ENCODE data around the gene C8A.

The C8A gene

GRCh38 chr1:56820755-56821461 is 33.7 kb upstream of the C8A start:
- TF ChIP-seq EZH2 (IDR thresholded peaks at IDR 0.05; ENCODE audit: borderline replicate concordance, low read depth, low read length, severe bottlenecking), result no peak
- peak; percentile 97 for TF ChIP-seq CTCF (IDR thresholded peaks at IDR 0.05; ENCODE audit: borderline replicate concordance, extremely low read depth, low read length, poor library complexity, severe bottlenecking)
- peak; percentile 76 for DNase-seq
- peak; percentile 97 for ATAC-seq (ENCODE audit: insufficient read depth, low read depth)
- no peak overlapping the region for H2AFZ ChIP-seq (ENCODE audit: low read depth, low read length)
- no peak overlapping the region for H3K27ac ChIP-seq (ENCODE audit: low read length)
- no peaks in the 10 kb centered on the region for H3K36me3 ChIP-seq (ENCODE audit: insufficient read depth, low read length)
- H3K27me3 ChIP-seq (ENCODE audit: insufficient read depth, low read length, poor library complexity), result peaks cover 3% of the 10 kb centered on the region
- no peak overlapping the region for H3K4me3 ChIP-seq (ENCODE audit: low read depth in 1 of 2, low read length in 2 of 2)
- H3K79me2 ChIP-seq (ENCODE audit: insufficient read depth, low read length), result no peaks in the 10 kb centered on the region
- no peak overlapping the region for H3K9ac ChIP-seq (ENCODE audit: low read depth, low read length)
- H3K4me2 ChIP-seq (ENCODE audit: insufficient read depth, low read length), result no peak overlapping the region
- no peaks in the 10 kb centered on the region for H3K4me1 ChIP-seq (ENCODE audit: insufficient read depth, low read length)
- no peaks in the 10 kb centered on the region; the same call in 1 of the 2 replicates for H4K20me1 ChIP-seq (ENCODE audit: insufficient read depth, low read length)
- H3K9me3 ChIP-seq (ENCODE audit: insufficient read depth, low read length, severe bottlenecking), result no peaks in the 10 kb centered on the region

- H2AFZ ChIP-seq (ENCODE audit: low read depth, low read length), result no peak overlapping the region
- H3K36me3 ChIP-seq (ENCODE audit: insufficient read depth, low read length), result no peaks in the 10 kb centered on the region
- H4K20me1 ChIP-seq (ENCODE audit: insufficient read depth, low read length), result no peaks in the 10 kb centered on the region; the same call in 1 of the 2 replicates
- no peaks in the 10 kb centered on the region for H3K79me2 ChIP-seq (ENCODE audit: insufficient read depth, low read length)
- no peaks in the 10 kb centered on the region for H3K9me3 ChIP-seq (ENCODE audit: insufficient read depth, low read length, severe bottlenecking)
- peaks cover 3% of the 10 kb centered on the region for H3K27me3 ChIP-seq (ENCODE audit: insufficient read depth, low read length, poor library complexity)
- H3K4me2 ChIP-seq (ENCODE audit: insufficient read depth, low read length), result no peak overlapping the region
- no peak overlapping the region for H3K27ac ChIP-seq (ENCODE audit: low read length)
- H3K4me1 ChIP-seq (ENCODE audit: insufficient read depth, low read length), result no peaks in the 10 kb centered on the region
- no peak overlapping the region for H3K4me3 ChIP-seq (ENCODE audit: low read depth in 1 of 2, low read length in 2 of 2)
- ATAC-seq (ENCODE audit: insufficient read depth, low read depth) (no peak), DNase-seq (no peak)
- no peak for TF ChIP-seq CTCF (IDR thresholded peaks at IDR 0.05; ENCODE audit: borderline replicate concordance, extremely low read depth, low read length, poor library complexity, severe bottlenecking)
- no peak for TF ChIP-seq EZH2 (IDR thresholded peaks at IDR 0.05; ENCODE audit: borderline replicate concordance, low read depth, low read length, severe bottlenecking)
- no peak overlapping the region for H3K9ac ChIP-seq (ENCODE audit: low read depth, low read length)
These were observed 33.2 kb upstream of the C8A start for GRCh38 chr1:56821462-56821797.

- no peak overlapping the region for H3K9ac ChIP-seq (ENCODE audit: low read depth, low read length)
- H3K27me3 ChIP-seq (ENCODE audit: insufficient read depth, low read length, poor library complexity), result peaks cover 3% of the 10 kb centered on the region
- TF ChIP-seq EZH2 (IDR thresholded peaks at IDR 0.05; ENCODE audit: borderline replicate concordance, low read depth, low read length, severe bottlenecking), result no peak
- TF ChIP-seq CTCF (IDR thresholded peaks at IDR 0.05; ENCODE audit: borderline replicate concordance, extremely low read depth, low read length, poor library complexity, severe bottlenecking), result no peak
- ATAC-seq (ENCODE audit: insufficient read depth, low read depth) (no peak), DNase-seq (no peak)
- no peaks in the 10 kb centered on the region for H3K79me2 ChIP-seq (ENCODE audit: insufficient read depth, low read length)
- H3K9me3 ChIP-seq (ENCODE audit: insufficient read depth, low read length, severe bottlenecking), result no peaks in the 10 kb centered on the region
- no peak overlapping the region for H2AFZ ChIP-seq (ENCODE audit: low read depth, low read length)
- H3K27ac ChIP-seq (ENCODE audit: low read length), result no peak overlapping the region
- H3K4me1 ChIP-seq (ENCODE audit: insufficient read depth, low read length), result no peaks in the 10 kb centered on the region
- no peak overlapping the region for H3K4me2 ChIP-seq (ENCODE audit: insufficient read depth, low read length)
- no peak overlapping the region for H3K4me3 ChIP-seq (ENCODE audit: low read depth in 1 of 2, low read length in 2 of 2)
- no peaks in the 10 kb centered on the region for H4K20me1 ChIP-seq (ENCODE audit: insufficient read depth, low read length)
- no peaks in the 10 kb centered on the region for H3K36me3 ChIP-seq (ENCODE audit: insufficient read depth, low read length)
These were observed 30.3 kb upstream of the C8A start for GRCh38 chr1:56824271-56824670.

All from DND-41 (cell line).